ENCODE results near the gene NPPB. TPM values are rescaled to one million over a fixed set of nuclear protein-coding genes. Genes with fewer than 3 reads are reported as not detected.

Gene NPPB
- total RNA-seq, 5 donors from 2014 or later (not counting 1 experiment from before 2014, with no cell fraction given): not detected

GRCh38 chr1:11862890-11863289 is 4.1 kb upstream of the NPPB start:
- no CpG with 5 or more reads among the region's 6 CpGs for WGBS (ENCODE audit: insufficient coverage)
- Histone ChIP-seq H3K4me1 (ENCODE audit: control insufficient read depth in 1 of 2, extremely low read depth in 1 of 2, insufficient read depth in 2 of 2, low read length in 2 of 2) (peaks cover 0 to 6% of the 10 kb centered on the region in 2 experiments), H3K27ac (ENCODE audit: low read length) (no peak overlapping the region), H3K4me3 (ENCODE audit: control insufficient read depth in 1 of 2, extremely low read depth in 1 of 2, low read length in 1 of 2) (no peak overlapping the region), H3K27me3 (replicated peaks in 1 of 2; ENCODE audit: control insufficient read depth in 2 of 2, extremely low read depth in 1 of 2, insufficient read depth in 2 of 2, low read length in 1 of 2) (peaks cover 0 to 45% of the 10 kb centered on the region in 2 experiments), H3K36me3 (ENCODE audit: control insufficient read depth in 2 of 2, extremely low read depth in 1 of 2, insufficient read depth in 1 of 2, low read length in 1 of 2) (no peaks in the 10 kb centered on the region), H3K9me3 (no peaks in the 10 kb centered on the region)
- Mint-ChIP-seq H3K4me3 (no peak overlapping the region), H3K27ac (no peak overlapping the region), H3K9me3 (peaks cover 0 to 4% (median 0%) of the 10 kb centered on the region in 3 donors), H3K27me3 (peaks cover 33 to 59% of the 10 kb centered on the region in 2 donors), H3K36me3 (no peaks in the 10 kb centered on the region), H3K4me1 (no peaks in the 10 kb centered on the region)
- ChIA-PET CTCF (no interaction called here), POLR2A (no interaction called here)
- no peak for ATAC-seq (replicated peaks in 1 of 4)
- DNase-seq: no peak

GRCh38 chr1:11860587-11860986 is 1.8 kb upstream of the NPPB start:
- Mint-ChIP-seq H3K4me1 (peaks cover 0 to 4% (median 2%) of the 10 kb centered on the region in 3 donors), H3K4me3 (no peak overlapping the region), H3K27ac (no peak overlapping the region), H3K9me3 (peaks cover 0 to 4% (median 0%) of the 10 kb centered on the region in 3 donors), H3K36me3 (no peaks in the 10 kb centered on the region), H3K27me3 (peaks cover 39 to 67% of the 10 kb centered on the region in 2 donors)
- ChIA-PET CTCF (interaction anchor here in 1 of 2 donors (0.7 kb wide), 1 partner anchor 9 kb away, joined by 4 read pairs; no protein-coding TSS in a partner anchor), POLR2A (no interaction called here)
- no peak overlapping the region for H3K27ac ChIP-seq (ENCODE audit: low read length)
- 85% methylated on average over 1 of the region's 1 CpG for WGBS (ENCODE audit: insufficient coverage)
- H3K4me3 ChIP-seq (ENCODE audit: control insufficient read depth in 1 of 2, extremely low read depth in 1 of 2, low read length in 1 of 2): no peak overlapping the region
- H3K9me3 ChIP-seq: no peaks in the 10 kb centered on the region
- peaks cover 0 to 57% of the 10 kb centered on the region in 2 experiments for H3K27me3 ChIP-seq (replicated peaks in 1 of 2; ENCODE audit: control insufficient read depth in 2 of 2, extremely low read depth in 1 of 2, insufficient read depth in 2 of 2, low read length in 1 of 2)
- H3K36me3 ChIP-seq (ENCODE audit: control insufficient read depth in 2 of 2, extremely low read depth in 1 of 2, insufficient read depth in 1 of 2, low read length in 1 of 2): no peaks in the 10 kb centered on the region
- ATAC-seq (replicated peaks in 1 of 4) (no peak), DNase-seq (no peak)
- peaks cover 0 to 9% of the 10 kb centered on the region in 2 experiments for H3K4me1 ChIP-seq (ENCODE audit: control insufficient read depth in 1 of 2, extremely low read depth in 1 of 2, insufficient read depth in 2 of 2, low read length in 2 of 2)

- H3K4me1 Mint-ChIP-seq: peaks cover 0 to 4% (median 2%) of the 10 kb centered on the region in 3 donors
- peaks cover 0 to 4% (median 0%) of the 10 kb centered on the region in 3 donors for H3K9me3 Mint-ChIP-seq
- Histone ChIP-seq H3K27ac (ENCODE audit: low read length) (no peak overlapping the region), H3K36me3 (ENCODE audit: control insufficient read depth in 2 of 2, extremely low read depth in 1 of 2, insufficient read depth in 1 of 2, low read length in 1 of 2) (no peaks in the 10 kb centered on the region), H3K27me3 (replicated peaks in 1 of 2; ENCODE audit: control insufficient read depth in 2 of 2, extremely low read depth in 1 of 2, insufficient read depth in 2 of 2, low read length in 1 of 2) (peaks cover 0 to 60% of the 10 kb centered on the region in 2 experiments), H3K4me1 (ENCODE audit: control insufficient read depth in 1 of 2, extremely low read depth in 1 of 2, insufficient read depth in 2 of 2, low read length in 2 of 2) (peaks cover 0 to 9% of the 10 kb centered on the region in 2 experiments), H3K9me3 (no peaks in the 10 kb centered on the region), H3K4me3 (ENCODE audit: control insufficient read depth in 1 of 2, extremely low read depth in 1 of 2, low read length in 1 of 2) (no peak overlapping the region)
- ChIA-PET CTCF (no interaction called here), POLR2A (no interaction called here)
- H3K27me3 Mint-ChIP-seq: peaks cover 39 to 67% of the 10 kb centered on the region in 2 donors
- WGBS (ENCODE audit: insufficient coverage): no CpG with 5 or more reads among the region's 2 CpGs
- H3K36me3 Mint-ChIP-seq: no peaks in the 10 kb centered on the region
- no peak overlapping the region for H3K27ac Mint-ChIP-seq
- DNase-seq (no peak), ATAC-seq (replicated peaks in 1 of 4) (no peak)
- no peak overlapping the region for H3K4me3 Mint-ChIP-seq
Measured at GRCh38 chr1:11860083-11860482, 1.3 kb upstream of the NPPB start.

GRCh38 chr1:11858968-11859871 is 475 bp upstream of the NPPB start:
- CTCF ChIA-PET: interaction anchor here in 1 of 2 donors (0.5 kb wide), 1 partner anchor 514 kb away, joined by 4 read pairs; no protein-coding TSS in a partner anchor
- H3K27me3 Mint-ChIP-seq: peaks cover 46 to 68% of the 10 kb centered on the region in 2 donors

GRCh38 chr1:11858158-11858557 is 587 bp downstream of the NPPB start:
- DNase-seq: no peak
- CTCF ChIA-PET: no interaction called here

More at GRCh38 chr1:11858968-11859871, 475 bp upstream of the NPPB start:
- POLR2A ChIA-PET: no interaction called here
- Histone ChIP-seq H3K9me3 (no peaks in the 10 kb centered on the region), H3K27me3 (replicated peaks in 1 of 2; ENCODE audit: control insufficient read depth in 2 of 2, extremely low read depth in 1 of 2, insufficient read depth in 2 of 2, low read length in 1 of 2) (peaks cover 0 to 66% of the 10 kb centered on the region in 2 experiments), H3K4me3 (ENCODE audit: control insufficient read depth in 1 of 2, extremely low read depth in 1 of 2, low read length in 1 of 2) (no peak overlapping the region), H3K27ac (ENCODE audit: low read length) (no peak overlapping the region), H3K36me3 (ENCODE audit: control insufficient read depth in 2 of 2, extremely low read depth in 1 of 2, insufficient read depth in 1 of 2, low read length in 1 of 2) (no peaks in the 10 kb centered on the region), H3K4me1 (ENCODE audit: control insufficient read depth in 1 of 2, extremely low read depth in 1 of 2, insufficient read depth in 2 of 2, low read length in 2 of 2) (peaks cover 0 to 9% of the 10 kb centered on the region in 2 experiments)
- DNase-seq (peak; percentile 31 to 80 (median 66)), ATAC-seq (replicated peaks in 1 of 4) (peak; percentile 64 to 89 (median 72))
- H3K4me1 Mint-ChIP-seq: peaks cover 0 to 4% (median 2%) of the 10 kb centered on the region in 3 donors
- H3K9me3 Mint-ChIP-seq: peaks cover 0 to 4% (median 0%) of the 10 kb centered on the region in 3 donors
- H3K4me3 Mint-ChIP-seq: no peak overlapping the region
- no peak overlapping the region for H3K27ac Mint-ChIP-seq
- 8% methylated on average over 42 of the region's 53 CpGs for WGBS (ENCODE audit: insufficient coverage)
- H3K36me3 Mint-ChIP-seq: no peaks in the 10 kb centered on the region

GRCh38 chr1:11857164-11857851 is 1.4 kb downstream of the NPPB start:
- Mint-ChIP-seq H3K9me3 (peaks cover 0 to 4% (median 0%) of the 10 kb centered on the region in 3 donors), H3K4me3 (no peak overlapping the region), H3K4me1 (peaks cover 0 to 4% (median 2%) of the 10 kb centered on the region in 3 donors), H3K27me3 (peaks cover 51 to 71% of the 10 kb centered on the region in 2 donors), H3K27ac (no peak overlapping the region), H3K36me3 (no peaks in the 10 kb centered on the region)
- ATAC-seq (replicated peaks in 1 of 4) (no peak), DNase-seq (no peak)
- Histone ChIP-seq H3K4me3 (ENCODE audit: control insufficient read depth in 1 of 2, extremely low read depth in 1 of 2, low read length in 1 of 2) (no peak overlapping the region), H3K27ac (ENCODE audit: low read length) (no peak overlapping the region), H3K36me3 (ENCODE audit: control insufficient read depth in 2 of 2, extremely low read depth in 1 of 2, insufficient read depth in 1 of 2, low read length in 1 of 2) (no peaks in the 10 kb centered on the region), H3K4me1 (ENCODE audit: control insufficient read depth in 1 of 2, extremely low read depth in 1 of 2, insufficient read depth in 2 of 2, low read length in 2 of 2) (peaks cover 0 to 9% of the 10 kb centered on the region in 2 experiments), H3K9me3 (no peaks in the 10 kb centered on the region), H3K27me3 (replicated peaks in 1 of 2; ENCODE audit: control insufficient read depth in 2 of 2, extremely low read depth in 1 of 2, insufficient read depth in 2 of 2, low read length in 1 of 2) (peaks cover 0 to 67% of the 10 kb centered on the region in 2 experiments)
- 40% methylated on average over 2 of the region's 10 CpGs for WGBS (ENCODE audit: insufficient coverage)
- ChIA-PET CTCF (no interaction called here), POLR2A (interaction anchor here (0.5 to 0.6 kb wide), 3 partner anchors 28 to 646 kb away, joined by 3 to 4 read pairs (median 3); no protein-coding TSS in a partner anchor)

More at GRCh38 chr1:11858158-11858557, 587 bp downstream of the NPPB start:
- H3K27ac ChIP-seq (ENCODE audit: low read length): no peak overlapping the region
- WGBS (ENCODE audit: insufficient coverage): 80% methylated on average over 13 of the region's 14 CpGs
- peaks cover 0 to 4% (median 0%) of the 10 kb centered on the region in 3 donors for H3K9me3 Mint-ChIP-seq
- ATAC-seq (replicated peaks in 1 of 4): no peak
- peaks cover 0 to 4% (median 2%) of the 10 kb centered on the region in 3 donors for H3K4me1 Mint-ChIP-seq
- peaks cover 0 to 69% of the 10 kb centered on the region in 2 experiments for H3K27me3 ChIP-seq (replicated peaks in 1 of 2; ENCODE audit: control insufficient read depth in 2 of 2, extremely low read depth in 1 of 2, insufficient read depth in 2 of 2, low read length in 1 of 2)
- no peak overlapping the region for H3K4me3 Mint-ChIP-seq
- H3K36me3 ChIP-seq (ENCODE audit: control insufficient read depth in 2 of 2, extremely low read depth in 1 of 2, insufficient read depth in 1 of 2, low read length in 1 of 2): no peaks in the 10 kb centered on the region
- no peak overlapping the region for H3K27ac Mint-ChIP-seq
- POLR2A ChIA-PET: interaction anchor here in 1 of 2 donors (0.5 kb wide), 1 partner anchor 646 kb away, joined by 3 read pairs; no protein-coding TSS in a partner anchor
- H3K36me3 Mint-ChIP-seq: no peaks in the 10 kb centered on the region
- H3K27me3 Mint-ChIP-seq: peaks cover 51 to 74% of the 10 kb centered on the region in 2 donors
- H3K4me3 ChIP-seq (ENCODE audit: control insufficient read depth in 1 of 2, extremely low read depth in 1 of 2, low read length in 1 of 2): no peak overlapping the region
- H3K9me3 ChIP-seq: no peaks in the 10 kb centered on the region
- peaks cover 0 to 9% of the 10 kb centered on the region in 2 experiments for H3K4me1 ChIP-seq (ENCODE audit: control insufficient read depth in 1 of 2, extremely low read depth in 1 of 2, insufficient read depth in 2 of 2, low read length in 2 of 2)
